NCI-H2107 (cell line): ENCODE measurements around the gene FIBIN.

Experiments
- DNase-seq: peaks from one replicate; lab custom pipeline; 2025; lab: John Stamatoyannopoulos, UW

The FIBIN gene

DNA sequence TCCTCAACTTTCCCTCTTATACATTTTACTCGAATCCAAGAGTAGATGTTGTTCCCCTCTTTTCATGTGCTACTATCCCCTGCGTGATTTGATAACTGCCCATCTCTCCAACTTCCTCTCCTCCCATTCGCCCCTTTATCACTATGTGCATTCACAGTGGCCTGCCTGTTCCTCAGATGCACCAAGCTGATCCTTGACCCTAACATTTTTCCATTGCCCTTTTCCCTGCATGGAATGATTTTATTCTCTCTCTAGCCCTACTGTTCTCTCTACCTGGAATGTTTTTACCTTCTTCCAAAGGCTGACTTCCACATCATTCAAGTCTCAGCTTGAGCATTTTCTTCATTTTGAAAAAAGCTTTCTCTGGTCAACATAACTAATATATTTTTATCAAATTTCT is 31.0 kb downstream of the FIBIN start:
- no peak for DNase-seq

- DNase-seq = no peak
Measured at GRCh38 chr11:27025312-27025955, 31.5 kb downstream of the FIBIN start.

- no peak for DNase-seq
Measured at GRCh38 chr11:27025957-27026733, 32.2 kb downstream of the FIBIN start.

DNA sequence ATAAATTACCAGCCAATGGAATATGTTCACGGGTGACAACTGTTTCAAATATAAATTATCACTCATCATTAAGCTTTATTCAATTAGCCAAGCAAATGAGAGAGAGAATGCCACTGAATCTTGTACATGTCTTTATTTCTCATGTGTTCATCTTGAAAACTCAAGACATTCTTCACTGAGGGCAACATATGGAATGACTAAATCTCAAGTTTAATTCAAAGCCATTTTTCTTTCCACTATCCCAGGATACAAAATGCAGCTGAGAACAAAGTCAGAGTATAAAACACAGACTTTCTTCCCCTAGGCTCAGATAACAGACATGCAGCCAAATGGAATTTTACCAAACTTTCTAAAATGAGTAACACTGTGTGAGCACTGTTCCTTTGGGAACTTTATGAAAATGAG is 34.7 kb downstream of the FIBIN start:
- DNase-seq = no peak

GRCh38 chr11:27029966-27030365 is 36.1 kb downstream of the FIBIN start:
- DNase-seq = no peak

DNA sequence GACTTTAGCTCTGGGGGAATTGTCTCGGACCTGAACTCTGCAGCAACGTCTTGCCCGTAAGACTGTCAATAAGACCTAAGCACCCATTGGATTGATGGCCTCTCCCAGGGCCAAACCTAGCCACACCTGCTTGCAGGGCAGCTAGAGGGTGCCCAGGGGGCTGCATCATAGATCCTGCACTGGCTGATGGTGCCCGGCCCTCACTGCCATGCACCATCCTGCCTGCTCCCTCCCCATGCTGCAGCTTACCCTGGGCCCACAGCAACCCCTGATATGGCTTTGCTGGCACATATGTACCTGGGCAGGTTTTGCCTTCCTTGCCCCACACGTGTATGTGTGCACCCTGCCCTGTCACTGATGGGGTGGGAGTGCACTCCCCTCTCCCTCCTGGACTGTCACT is 37.8 kb downstream of the FIBIN start:
- no peak for DNase-seq

- DNase-seq = no peak
Measured at GRCh38 chr11:27039873-27040272, 46.0 kb downstream of the FIBIN start.

DNA sequence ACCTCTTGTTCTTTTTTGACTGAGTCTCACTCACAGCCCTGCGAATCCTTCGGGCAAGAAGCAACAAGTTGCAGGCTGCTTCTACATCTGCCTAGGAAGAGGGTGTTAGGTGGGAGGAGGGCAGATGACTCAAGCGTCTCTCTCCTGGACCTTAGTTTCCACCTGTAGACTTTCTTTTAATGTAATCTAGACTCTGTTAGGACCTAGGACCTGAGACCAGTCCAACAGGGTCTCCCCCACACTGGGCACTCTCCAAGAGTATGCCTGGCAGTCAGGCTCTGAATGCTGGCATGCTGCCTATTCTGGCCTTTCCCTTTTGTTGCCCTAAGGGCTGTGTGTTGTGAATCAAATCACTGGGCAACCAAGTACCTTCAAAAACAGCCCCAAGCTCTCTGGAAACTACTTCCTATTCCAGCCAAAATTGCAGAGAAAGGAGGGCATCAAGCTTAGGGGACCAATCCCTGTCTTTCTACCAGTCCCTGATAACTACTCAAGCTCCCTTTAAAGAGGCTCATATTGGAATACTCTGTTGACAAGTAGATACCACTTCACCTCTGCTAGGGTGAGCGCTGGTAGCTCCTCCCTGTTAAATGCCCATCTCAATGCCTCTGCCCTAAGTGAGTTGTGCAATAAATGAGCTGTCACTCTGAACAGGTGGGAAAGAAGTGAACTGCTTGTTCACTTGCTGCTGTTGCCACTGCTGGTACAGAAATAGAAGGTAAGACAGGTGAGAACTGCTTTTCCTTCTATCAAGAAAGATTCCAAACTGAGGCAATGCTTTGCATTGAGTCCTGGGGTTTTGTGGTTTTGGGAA is 46.6 kb downstream of the FIBIN start, which contains the start of gene BBOX1:
TSS of gene BBOX1 (plus strand) at position 514 of the 814 bp plus-strand sequence. CDS start 14,616 bp downstream, outside the sequence.
- no peak for DNase-seq

- DNase-seq = no peak
Measured at GRCh38 chr11:27041141-27041899, 47.4 kb downstream of the FIBIN start.
